ENCODE results near the gene SIGLEC5.

Gene SIGLEC5

DNA sequence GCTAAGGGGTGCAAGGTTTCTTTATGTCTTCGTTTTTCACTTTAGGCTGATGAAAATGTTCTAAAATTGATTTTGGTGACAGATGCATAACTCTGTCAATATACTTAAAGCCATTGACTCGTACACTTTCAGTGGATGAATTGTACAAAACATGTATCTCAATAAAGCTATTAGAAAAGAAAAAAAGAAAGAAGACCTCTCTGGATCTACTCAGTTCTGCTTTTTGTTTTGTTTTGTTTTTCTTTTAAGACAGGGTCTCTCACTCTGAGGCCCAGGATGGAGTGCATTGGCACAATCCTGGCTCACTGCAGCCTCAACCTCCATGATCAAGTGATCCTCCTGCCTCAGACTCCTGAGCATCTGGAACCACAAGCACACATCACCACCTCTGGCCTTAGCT, 3.5 kb downstream of the SIGLEC5 start:
- DNase-seq: no peak

DNA sequence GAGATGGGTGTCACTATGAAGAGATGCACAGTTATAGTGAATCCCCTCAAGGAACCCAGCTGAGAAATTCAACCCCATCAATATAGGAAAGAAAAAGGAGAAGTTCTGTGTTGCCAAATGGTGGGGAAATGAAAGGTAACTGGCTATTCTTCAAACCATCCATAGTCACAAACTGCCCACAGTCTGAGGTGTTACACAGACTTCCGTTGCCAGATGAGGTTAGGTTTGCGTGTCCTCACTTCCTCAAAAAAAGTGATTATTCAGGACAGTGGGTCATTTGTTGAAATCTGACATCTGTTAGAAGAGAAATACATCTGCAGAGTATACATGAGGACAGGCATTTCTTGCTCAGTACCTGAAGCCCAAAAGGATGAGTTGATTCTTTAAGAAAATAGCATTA, 9.0 kb downstream of the SIGLEC5 start:
- DNase-seq: no peak

DNA sequence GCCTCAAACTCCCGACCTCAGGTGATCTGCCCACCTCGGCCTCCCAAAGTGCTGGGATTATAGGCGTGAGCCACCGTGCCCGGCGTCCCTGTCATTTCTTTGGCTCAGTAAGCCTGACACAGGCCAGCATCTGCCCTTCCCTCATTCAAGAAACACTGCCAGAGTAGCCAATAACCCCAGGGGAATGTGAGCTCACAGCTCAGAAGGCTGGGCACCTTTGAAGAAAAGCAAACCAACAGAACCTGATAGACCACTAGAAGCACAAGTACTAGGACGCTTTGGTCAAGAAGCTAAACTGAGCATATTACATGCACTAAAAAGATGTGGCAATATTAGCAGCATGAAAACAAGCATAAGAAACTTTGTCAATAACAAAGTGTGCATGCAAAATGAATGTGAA, 14.2 kb downstream of the SIGLEC5 start:
- no peak for DNase-seq

- DNase-seq: no peak
Observed at GRCh38 chr19:51614789-51615188, 15.4 kb downstream of the SIGLEC5 start.

DNA sequence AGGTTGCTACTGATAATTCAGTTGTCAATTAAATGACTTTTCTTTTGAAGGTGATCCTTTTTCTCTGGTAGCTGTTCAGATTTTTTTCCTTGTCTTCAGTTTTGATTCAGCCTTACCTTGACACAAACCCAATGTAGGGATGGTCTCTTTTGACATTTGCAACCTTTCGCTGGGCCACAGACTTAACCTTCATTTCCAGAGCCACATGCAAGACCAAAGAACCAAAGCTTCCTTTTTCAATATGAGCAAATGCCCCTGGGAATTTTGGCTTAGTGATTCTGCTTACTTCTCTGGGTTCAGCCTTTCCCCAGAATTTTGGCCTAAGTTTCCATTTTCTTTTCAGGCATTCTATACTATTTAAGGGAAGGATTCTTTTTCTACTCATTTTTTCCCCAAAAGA, 19.6 kb downstream of the SIGLEC5 start:
- no peak for DNase-seq

DNA sequence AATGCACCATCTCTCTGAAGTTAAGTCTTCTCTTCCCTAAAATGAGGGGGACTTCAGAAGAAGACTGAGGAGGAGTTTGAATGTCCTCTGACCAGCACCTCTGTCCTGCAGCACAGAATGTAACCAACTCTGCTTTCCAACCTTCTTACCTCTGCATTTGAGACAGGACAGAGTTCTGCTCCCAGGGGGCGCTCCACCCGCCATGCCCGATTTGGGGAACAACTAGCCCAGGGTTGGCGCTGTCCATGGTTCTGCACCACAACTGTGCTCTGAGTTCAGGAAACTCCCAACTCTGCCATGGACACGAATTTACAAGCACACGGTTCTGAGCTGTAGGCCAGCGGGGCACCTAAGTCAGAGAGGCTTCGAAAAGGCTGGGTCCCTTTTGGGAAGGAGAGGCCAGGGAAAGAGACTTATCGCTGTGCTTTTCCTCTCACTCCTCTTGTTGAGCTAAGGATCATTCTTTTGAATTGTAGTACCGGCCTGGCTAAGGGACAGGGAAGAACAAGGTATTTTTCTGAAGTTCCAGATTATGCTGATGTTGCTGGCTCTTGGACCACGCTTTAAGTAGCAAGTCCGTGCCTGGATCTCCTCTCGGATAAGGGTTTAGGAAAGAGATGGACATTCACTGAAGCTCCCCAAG, 22.2 kb downstream of the SIGLEC5 start:
- no peak for DNase-seq

DNA sequence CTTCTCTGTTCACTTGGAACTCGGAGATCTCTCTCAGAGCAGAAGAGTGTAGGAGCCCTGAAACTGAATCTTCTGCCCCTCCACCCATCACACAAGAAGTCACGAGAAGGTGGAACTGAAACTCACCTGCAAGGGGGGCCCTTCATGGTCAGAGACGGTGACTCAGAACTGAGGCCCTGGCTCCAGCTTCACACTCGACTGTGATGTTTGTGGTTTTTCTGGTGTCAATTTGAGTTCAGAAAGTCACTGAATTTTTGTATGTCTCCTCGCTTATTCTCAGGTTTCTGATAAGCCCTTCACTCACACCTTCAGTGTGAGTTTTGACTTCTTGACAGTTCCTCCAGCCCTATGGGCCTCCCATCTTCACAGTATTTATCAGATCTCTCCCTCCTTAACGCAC, 23.1 kb downstream of the SIGLEC5 start:
- DNase-seq: no peak

GRCh38 chr19:51602189-51602854, 27.9 kb downstream of the SIGLEC5 start:
- DNase-seq: no peak

DNA sequence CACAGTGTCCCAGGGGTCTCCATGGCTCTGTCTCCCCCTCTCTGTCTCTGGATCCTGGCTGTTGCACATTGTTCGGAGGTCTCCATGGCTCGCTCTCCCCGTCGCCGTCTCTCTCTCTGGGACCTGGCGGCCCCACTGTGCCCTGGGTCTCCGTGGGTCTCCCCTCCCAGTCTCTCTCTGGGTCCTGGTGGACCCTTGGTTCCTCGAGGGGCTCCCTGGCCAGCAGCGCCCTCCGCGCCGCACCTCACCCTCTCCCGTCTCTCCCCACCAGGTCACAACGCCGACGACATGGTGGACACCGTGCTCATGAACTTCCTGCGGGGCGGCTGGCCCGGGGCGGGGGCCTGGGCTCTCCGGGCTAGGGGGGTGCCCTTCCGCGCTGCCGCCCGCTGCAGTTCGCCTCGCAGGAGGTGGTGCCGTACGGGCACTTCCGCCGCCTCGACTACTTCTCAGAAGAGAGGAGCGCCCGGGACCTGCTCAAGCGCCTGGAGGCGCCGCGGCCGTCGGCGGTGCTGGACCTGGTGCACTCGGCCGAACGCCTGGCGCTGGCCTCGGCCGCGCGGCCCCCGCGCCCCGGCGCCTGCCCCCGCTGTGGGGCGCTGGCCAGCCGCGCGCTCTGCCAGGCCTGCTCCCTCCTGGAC, 29.1 kb downstream of the SIGLEC5 start:
- DNase-seq: no peak

DNA sequence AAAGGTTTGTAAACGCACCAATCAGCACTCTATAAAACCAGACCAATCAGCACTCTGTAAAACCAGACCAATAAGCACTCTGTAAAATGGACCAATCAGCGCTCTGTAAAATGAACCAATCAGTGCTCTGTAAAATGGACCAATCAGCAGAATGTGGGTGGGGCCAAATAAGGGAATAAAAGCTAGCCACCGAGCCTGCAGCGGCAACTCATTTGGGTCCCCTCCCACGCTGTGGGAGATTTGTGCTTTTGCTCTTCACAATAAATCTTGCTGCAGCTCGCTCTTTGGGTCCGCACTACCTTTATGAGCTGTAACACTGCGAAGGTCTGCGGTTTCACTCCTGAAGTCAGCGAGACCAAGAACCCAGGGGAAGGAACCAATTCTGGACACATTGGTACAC, 31.1 kb downstream of the SIGLEC5 start:
- no peak for DNase-seq

GRCh38 chr19:51598159-51598915, 31.9 kb downstream of the SIGLEC5 start:
- no peak for DNase-seq

- no peak for DNase-seq
Observed at GRCh38 chr19:51595190-51596175, 34.7 kb downstream of the SIGLEC5 start.

DNA sequence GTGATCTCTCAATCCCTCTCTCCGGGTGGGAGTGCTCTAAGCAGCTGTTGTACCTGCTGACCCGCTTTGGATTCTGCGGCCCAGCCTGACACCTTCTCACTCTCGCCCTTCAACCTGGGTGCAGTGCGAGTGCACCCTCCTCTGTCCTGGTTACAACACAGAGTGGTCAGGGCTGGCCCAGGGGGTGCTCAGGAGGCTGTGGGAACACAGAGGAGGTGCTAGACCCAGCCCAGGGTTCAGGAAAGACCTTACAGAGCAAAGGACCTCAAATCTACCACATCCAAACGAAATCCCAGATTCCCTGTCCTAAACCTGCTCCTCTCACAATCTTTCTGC, 35.5 kb downstream of the SIGLEC5 start:
- no peak for DNase-seq

DNA sequence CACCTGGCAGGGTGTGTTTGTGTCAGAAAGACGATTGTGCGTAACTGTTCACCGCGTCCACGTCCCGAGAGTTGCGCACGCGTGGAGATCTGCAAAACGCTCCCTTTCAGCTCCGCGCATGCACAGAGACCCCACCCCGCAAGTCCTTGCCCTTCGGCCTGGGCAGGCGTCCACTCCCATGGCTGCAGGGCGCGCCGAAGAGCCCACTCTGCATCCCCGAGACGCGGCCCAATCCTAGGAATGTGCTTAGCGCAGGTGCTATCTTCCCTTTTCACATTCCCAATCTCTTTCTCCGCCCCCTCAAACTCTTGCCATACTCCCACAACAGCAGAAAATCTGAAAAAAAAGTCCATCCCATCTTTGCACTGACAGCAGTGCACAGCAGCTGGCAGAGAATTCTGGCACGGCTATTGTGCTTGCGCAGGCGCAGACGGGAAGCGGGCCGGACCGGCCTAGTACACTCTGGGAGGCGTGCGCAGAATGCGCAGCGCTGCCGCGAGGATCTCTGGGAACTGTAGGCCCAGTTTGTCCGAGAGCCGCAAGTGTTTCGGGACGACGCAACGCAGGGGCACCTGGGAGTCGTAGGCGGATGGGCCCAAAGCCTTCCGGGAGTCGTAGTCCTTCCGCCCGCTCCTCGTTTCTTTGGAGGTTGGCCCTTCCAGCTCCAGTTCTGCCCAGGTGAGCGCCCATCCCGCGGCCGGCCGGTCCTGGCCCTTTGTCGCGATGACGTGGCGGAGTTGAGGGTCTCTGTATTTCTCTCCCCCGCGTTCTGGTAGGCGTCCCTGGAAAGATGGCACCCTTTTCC, 36.0 kb downstream of the SIGLEC5 start:
- DNase-seq: peak; percentile 90

DNA sequence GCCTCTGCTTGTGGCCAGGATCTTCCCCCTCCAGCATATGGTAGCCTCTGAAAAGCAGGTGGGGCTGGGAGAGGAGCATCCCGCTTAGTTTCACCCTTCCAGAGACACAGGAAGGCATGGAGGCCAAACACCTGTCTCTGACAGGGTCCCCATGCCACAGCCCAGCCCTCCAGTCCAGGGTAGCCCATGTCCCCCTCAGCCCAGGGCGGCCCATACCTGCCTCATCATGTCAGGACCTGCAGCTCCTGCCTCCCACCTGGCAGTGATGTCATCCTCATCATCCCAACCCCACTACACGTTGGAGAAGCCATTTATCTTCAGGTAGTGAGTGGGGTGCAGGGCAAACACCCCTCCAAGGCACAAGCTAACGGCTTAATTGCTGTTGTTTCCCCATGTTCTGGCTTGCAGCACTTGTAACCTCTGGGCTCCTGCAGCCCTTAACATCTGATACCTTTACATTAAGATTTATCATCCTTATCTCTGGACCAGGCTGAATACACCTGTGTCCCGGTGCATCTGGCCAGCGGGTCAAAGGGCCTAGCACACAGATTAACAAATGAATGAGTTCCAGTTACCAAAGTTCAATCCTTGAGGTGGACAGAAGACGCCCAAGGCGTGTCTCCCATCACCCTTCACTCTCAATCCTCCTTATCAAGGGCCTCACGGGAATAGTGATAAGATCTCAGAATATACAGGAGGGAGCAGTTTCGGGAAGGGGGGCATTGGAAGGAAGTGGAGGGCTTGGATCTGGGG, 36.9 kb downstream of the SIGLEC5 start:
- DNase-seq: no peak

- no peak for DNase-seq
Observed at GRCh38 chr19:51592521-51592920, 37.7 kb downstream of the SIGLEC5 start.

DNA sequence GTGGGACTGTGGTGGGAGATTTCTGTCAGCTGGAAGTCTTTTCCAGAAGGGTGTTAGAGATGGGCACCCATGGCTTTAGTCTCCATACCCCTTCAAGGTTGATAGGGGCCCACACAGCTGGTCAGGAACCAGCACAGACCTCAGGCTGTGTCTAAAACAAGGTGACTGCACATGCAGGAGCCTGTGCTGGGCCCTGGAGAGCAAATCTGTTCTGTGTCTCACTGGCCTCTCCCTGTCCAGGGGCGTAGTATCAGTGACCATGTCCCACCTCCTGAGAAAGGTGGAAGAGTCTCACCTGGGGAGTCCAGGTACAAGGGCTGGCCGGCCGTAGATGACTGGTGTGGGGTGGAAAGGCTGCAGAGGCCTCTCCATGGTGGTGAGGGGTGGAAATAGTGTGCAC, 39.8 kb downstream of the SIGLEC5 start:
- DNase-seq: no peak

DNA sequence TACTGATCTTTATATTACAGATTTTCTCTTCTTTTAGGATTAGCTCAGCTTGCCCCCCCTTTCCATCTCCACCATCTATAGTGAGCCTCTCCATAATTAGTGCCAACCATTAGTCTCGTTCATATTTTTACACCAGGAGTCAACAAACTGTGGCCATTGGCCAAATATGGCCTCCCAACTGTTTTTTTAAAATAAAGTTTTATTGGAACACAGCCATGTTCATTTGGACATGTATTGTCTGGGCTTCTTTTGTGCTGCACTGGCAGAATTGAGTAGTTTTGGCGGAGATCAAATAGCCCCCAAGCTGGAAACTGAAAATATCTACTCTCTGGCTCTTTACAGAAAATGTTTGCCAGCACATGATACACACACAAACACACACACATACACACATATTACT, 40.7 kb downstream of the SIGLEC5 start:
- no peak for DNase-seq

DNA sequence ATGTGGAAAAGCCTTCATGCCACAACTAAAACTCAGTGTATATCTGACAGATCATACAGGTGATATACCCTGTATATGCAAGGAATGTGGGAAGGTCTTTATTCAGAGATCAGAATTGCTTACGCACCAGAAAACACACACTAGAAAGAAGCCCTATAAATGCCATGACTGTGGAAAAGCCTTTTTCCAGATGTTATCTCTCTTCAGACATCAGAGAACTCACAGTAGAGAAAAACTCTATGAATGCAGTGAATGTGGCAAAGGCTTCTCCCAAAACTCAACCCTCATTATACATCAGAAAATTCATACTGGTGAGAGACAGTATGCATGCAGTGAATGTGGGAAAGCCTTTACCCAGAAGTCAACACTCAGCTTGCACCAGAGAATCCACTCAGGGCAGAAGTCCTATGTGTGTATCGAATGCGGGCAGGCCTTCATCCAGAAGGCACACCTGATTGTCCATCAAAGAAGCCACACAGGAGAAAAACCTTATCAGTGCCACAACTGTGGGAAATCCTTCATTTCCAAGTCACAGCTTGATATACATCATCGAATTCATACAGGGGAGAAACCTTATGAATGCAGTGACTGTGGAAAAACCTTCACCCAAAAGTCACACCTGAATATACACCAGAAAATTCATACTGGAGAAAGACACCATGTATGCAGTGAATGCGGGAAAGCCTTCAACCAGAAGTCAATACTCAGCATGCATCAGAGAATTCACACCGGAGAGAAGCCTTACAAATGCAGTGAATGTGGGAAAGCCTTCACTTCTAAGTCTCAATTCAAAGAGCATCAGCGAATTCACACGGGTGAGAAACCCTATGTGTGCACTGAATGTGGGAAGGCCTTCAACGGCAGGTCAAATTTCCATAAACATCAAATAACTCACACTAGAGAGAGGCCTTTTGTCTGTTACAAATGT, 42.7 kb downstream of the SIGLEC5 start:
- DNase-seq: no peak

- no peak for DNase-seq
Observed at GRCh38 chr19:51586799-51587198, 43.4 kb downstream of the SIGLEC5 start.

Data from NCI-H2029 (cell line).